Muscle of leg (tissue), 11 donors: ENCODE results near the gene HTR4. TPM values are rescaled to one million over a fixed set of nuclear protein-coding genes. Genes with fewer than 3 reads are reported as not detected.

Experiments
- DNase-seq: peaks from one replicate; pipeline ENCODE4 v3.0.0; 2013
- H3K27ac ChIP-seq: one replicate; pipeline ENCODE4 v1.5.1; 2013; ENCODE audit warnings: mild to moderate bottlenecking, low read length, control low read depth
- H3K27me3 ChIP-seq: one replicate; pipeline ENCODE4 v1.6.1; 2013; ENCODE audit warnings: low read length; ENCODE audit not compliant: control insufficient read depth, insufficient read depth
- H3K36me3 ChIP-seq: one replicate; pipeline ENCODE4 v1.6.1; 2013; ENCODE audit warnings: low read length; ENCODE audit not compliant: control insufficient read depth, insufficient read depth
- H3K4me1 ChIP-seq: one replicate; pipeline ENCODE4 v1.6.1; 2013; ENCODE audit warnings: low read length; ENCODE audit not compliant: control insufficient read depth, insufficient read depth
- H3K4me3 ChIP-seq: one replicate; pipeline ENCODE4 v1.5.1; 2013; ENCODE audit warnings: low read length, control low read depth
- H3K9me3 ChIP-seq: replicated peaks from 2 replicates; pipeline ENCODE4 v1.6.1; 2013; ENCODE audit warnings: low read depth, low read length; ENCODE audit not compliant: control insufficient read depth
- WGBS: methylation state at CpG from one replicate; pipeline ENCODE4 v1.1.5; 2013; ENCODE audit warnings: missing lambda C conversion rate; ENCODE audit not compliant: insufficient coverage; 5-methylcytosine and 5-hydroxymethylcytosine counted together
- polyA plus RNA-seq, 8 donors: library from polyadenylated mRNA; unstranded; fragments of 120-200 nt; gene quantifications; one replicate each; pipeline versions ENCODE4 v1.2.1 to v1.2.3, GENCODE V29; 2013; ENCODE audit warnings: inconsistent platforms in 1 of 8, low replicate concordance in 1 of 8; ENCODE audit not compliant: insufficient read length in 8 of 8, insufficient read depth in 1 of 8
- total RNA-seq: library from RNA; stranded (reverse); fragments of 120-200 nt; gene quantifications from one replicate; pipeline ENCODE4 v1.2.4, GENCODE V29; 2013

The HTR4 gene
- total and polyA plus RNA-seq, 9 donors, result 0.07 TPM; not detected in 8

- Histone ChIP-seq H3K4me3 (no peak overlapping the region), H3K9me3 (no peaks in the 10 kb centered on the region), H3K27me3 (no peaks in the 10 kb centered on the region), H3K36me3 (no peaks in the 10 kb centered on the region), H3K4me1 (no peaks in the 10 kb centered on the region), H3K27ac (no peak overlapping the region)
- WGBS, result 81% methylated on average over 6 of the region's 9 CpGs
- no peak for DNase-seq
Observed at GRCh38 chr5:148512498-148512897, 141.8 kb downstream of the HTR4 start.

- no peaks in the 10 kb centered on the region for H3K36me3 ChIP-seq
- H3K4me3 ChIP-seq, result no peak overlapping the region
- 0% methylated on average over 1 of the region's 1 CpG for WGBS
- no peak overlapping the region for H3K27ac ChIP-seq
- H3K27me3 ChIP-seq, result no peaks in the 10 kb centered on the region
- no peaks in the 10 kb centered on the region for H3K9me3 ChIP-seq
- DNase-seq, result no peak
- no peaks in the 10 kb centered on the region for H3K4me1 ChIP-seq
Observed at GRCh38 chr5:148511810-148512347, 142.4 kb downstream of the HTR4 start.

- H3K4me3 ChIP-seq, result no peak overlapping the region
- WGBS, result 96% methylated on average over 2 of the region's 2 CpGs
- H3K27ac ChIP-seq, result no peak overlapping the region
- no peaks in the 10 kb centered on the region for H3K27me3 ChIP-seq
- no peak for DNase-seq
- no peaks in the 10 kb centered on the region for H3K4me1 ChIP-seq
- no peaks in the 10 kb centered on the region for H3K36me3 ChIP-seq
- H3K9me3 ChIP-seq, result no peaks in the 10 kb centered on the region
Observed at GRCh38 chr5:148509893-148510292, 144.4 kb downstream of the HTR4 start.

- DNase-seq, result no peak
- no peak overlapping the region for H3K27ac ChIP-seq
- no peak overlapping the region for H3K4me3 ChIP-seq
- H3K27me3 ChIP-seq, result no peaks in the 10 kb centered on the region
- no peaks in the 10 kb centered on the region for H3K9me3 ChIP-seq
- no CpG with 5 or more reads among the region's 3 CpGs for WGBS
- H3K4me1 ChIP-seq, result no peaks in the 10 kb centered on the region
- no peaks in the 10 kb centered on the region for H3K36me3 ChIP-seq
Observed at GRCh38 chr5:148507648-148508047, 146.7 kb downstream of the HTR4 start.

- no peak overlapping the region for H3K4me3 ChIP-seq
- H3K27me3 ChIP-seq, result no peaks in the 10 kb centered on the region
- H3K9me3 ChIP-seq, result no peaks in the 10 kb centered on the region
- H3K36me3 ChIP-seq, result no peaks in the 10 kb centered on the region
- H3K27ac ChIP-seq, result no peak overlapping the region
- WGBS, result no CpG with 5 or more reads among the region's 1 CpG
- no peak for DNase-seq
- no peaks in the 10 kb centered on the region for H3K4me1 ChIP-seq
Observed at GRCh38 chr5:148499452-148499851, 154.9 kb downstream of the HTR4 start.

GRCh38 chr5:148497757-148498156, 156.6 kb downstream of the HTR4 start:
- peak; percentile 14 for DNase-seq
- no peaks in the 10 kb centered on the region for H3K9me3 ChIP-seq
- no peak overlapping the region for H3K4me3 ChIP-seq
- no CpG with 5 or more reads among the region's 1 CpG for WGBS
- no peaks in the 10 kb centered on the region for H3K36me3 ChIP-seq
- H3K27ac ChIP-seq, result no peak overlapping the region
- H3K27me3 ChIP-seq, result no peaks in the 10 kb centered on the region
- H3K4me1 ChIP-seq, result no peaks in the 10 kb centered on the region

- Histone ChIP-seq H3K27ac (no peak overlapping the region), H3K4me3 (no peak overlapping the region), H3K36me3 (no peaks in the 10 kb centered on the region), H3K27me3 (no peaks in the 10 kb centered on the region), H3K9me3 (no peaks in the 10 kb centered on the region), H3K4me1 (peaks cover 5% of the 10 kb centered on the region)
- DNase-seq, result no peak
- no CpG with 5 or more reads among the region's 1 CpG for WGBS
Observed at GRCh38 chr5:148492351-148492750, 162.0 kb downstream of the HTR4 start.

- H3K4me3 ChIP-seq, result no peak overlapping the region
- no peaks in the 10 kb centered on the region for H3K9me3 ChIP-seq
- 29% methylated on average over 4 of the region's 6 CpGs for WGBS
- H3K4me1 ChIP-seq, result peaks cover 5% of the 10 kb centered on the region
- no peak for DNase-seq
- no peak overlapping the region for H3K27ac ChIP-seq
- H3K27me3 ChIP-seq, result no peaks in the 10 kb centered on the region
- H3K36me3 ChIP-seq, result no peaks in the 10 kb centered on the region
Observed at GRCh38 chr5:148491793-148492184, 162.5 kb downstream of the HTR4 start.

- Histone ChIP-seq H3K4me1 (peaks cover 5% of the 10 kb centered on the region), H3K27me3 (no peaks in the 10 kb centered on the region), H3K4me3 (no peak overlapping the region), H3K36me3 (no peaks in the 10 kb centered on the region), H3K9me3 (no peaks in the 10 kb centered on the region), H3K27ac (peak overlapping the region; percentile 39)
- peak; percentile 43 for DNase-seq
- 18% methylated on average over 3 of the region's 10 CpGs for WGBS
Observed at GRCh38 chr5:148491015-148491792, 163.1 kb downstream of the HTR4 start.

- no peak for DNase-seq
- H3K9me3 ChIP-seq, result no peaks in the 10 kb centered on the region
- H3K36me3 ChIP-seq, result no peaks in the 10 kb centered on the region
- no peaks in the 10 kb centered on the region for H3K27me3 ChIP-seq
- H3K4me3 ChIP-seq, result no peak overlapping the region
- WGBS, result 67% methylated on average over 1 of the region's 2 CpGs
- peaks cover 5% of the 10 kb centered on the region for H3K4me1 ChIP-seq
- H3K27ac ChIP-seq, result no peak overlapping the region
Observed at GRCh38 chr5:148488757-148489156, 165.6 kb downstream of the HTR4 start.
